WTC11 (cell line): ENCODE measurements around the gene FGF14.

ENCODE experiments used
- ESRRA ChIP-seq: sonication (generic); formaldehyde crosslinking; IDR thresholded peaks from 2 replicates; pipeline ENCODE4 v1.8.1; 2022; ENCODE audit warnings: mild to moderate bottlenecking, missing genetic modification reagents, borderline replicate concordance
- GABPB1 ChIP-seq: sonication (generic); formaldehyde crosslinking; IDR thresholded peaks from 2 replicates; pipeline ENCODE4 v1.8.1; 2023; ENCODE audit warnings: mild to moderate bottlenecking, missing genetic modification reagents
- HMGA2 ChIP-seq: fragments of 250-450 bp; sonication (Bioruptor Pico); IDR thresholded peaks from 2 replicates; pipeline ENCODE4 v1.4.0; 2021; ENCODE audit warnings: mild to moderate bottlenecking, moderate library complexity
- JUN ChIP-seq: sonication (generic); formaldehyde crosslinking; IDR thresholded peaks from 2 replicates; pipeline ENCODE4 v1.8.0; 2023; ENCODE audit warnings: mild to moderate bottlenecking, missing genetic modification reagents
- MYBL2 ChIP-seq: sonication (generic); formaldehyde crosslinking; IDR thresholded peaks from 2 replicates; pipeline ENCODE4 v1.8.1; 2023; ENCODE audit warnings: mild to moderate bottlenecking, moderate library complexity, missing genetic modification reagents
- NFE2L1 ChIP-seq: sonication (generic); formaldehyde crosslinking; IDR thresholded peaks from 2 replicates; pipeline ENCODE4 v1.8.1; 2023; ENCODE audit warnings: missing genetic modification reagents
- NR2C2 ChIP-seq: sonication (generic); formaldehyde crosslinking; IDR thresholded peaks from 2 replicates; pipeline ENCODE4 v1.8.0; 2022; ENCODE audit warnings: mild to moderate bottlenecking, missing genetic modification reagents
- OVOL2 ChIP-seq: fragments of 250-450 bp; sonication (Bioruptor Pico); IDR thresholded peaks from 2 replicates; pipeline ENCODE4 v1.9.0; 2021; ENCODE audit warnings: mild to moderate bottlenecking, borderline replicate concordance
- TF ChIP-seq, protein P1 (sequence below): fragments of 200-600 bp; IDR thresholded peaks from 2 replicates; pipeline ENCODE4 v1.8.0; 2022; ENCODE audit warnings: antibody characterized with exemption
- TF ChIP-seq, protein P2 (sequence below): sonication (generic); formaldehyde crosslinking; IDR thresholded peaks from 2 replicates; pipeline ENCODE4 v1.8.1; 2022; ENCODE audit warnings: low read depth, mild to moderate bottlenecking, moderate library complexity, missing genetic modification reagents, borderline replicate concordance
- TF ChIP-seq, protein P3 (sequence below): sonication (generic); formaldehyde crosslinking; IDR thresholded peaks from 2 replicates; pipeline ENCODE4 v1.8.1; 2023; ENCODE audit warnings: mild to moderate bottlenecking, missing genetic modification reagents, moderate library complexity
- TF ChIP-seq, protein P4 (sequence below): sonication (generic); formaldehyde crosslinking; IDR thresholded peaks from 2 replicates; pipeline ENCODE4 v1.8.1; 2022; ENCODE audit warnings: low read depth, missing genetic modification reagents, borderline replicate concordance
- TF ChIP-seq, protein P5 (sequence below): fragments of 250-450 bp; sonication (Bioruptor Pico); IDR thresholded peaks from 2 replicates; pipeline ENCODE4 v1.9.0; 2021; ENCODE audit warnings: mild to moderate bottlenecking, borderline replicate concordance
- TF ChIP-seq, protein P6 (sequence below): fragments of 250-450 bp; sonication (Bioruptor Pico); IDR thresholded peaks from 2 replicates; pipeline ENCODE4 v2.1.2; 2022; ENCODE audit warnings: mild to moderate bottlenecking, moderate library complexity

DNA sequence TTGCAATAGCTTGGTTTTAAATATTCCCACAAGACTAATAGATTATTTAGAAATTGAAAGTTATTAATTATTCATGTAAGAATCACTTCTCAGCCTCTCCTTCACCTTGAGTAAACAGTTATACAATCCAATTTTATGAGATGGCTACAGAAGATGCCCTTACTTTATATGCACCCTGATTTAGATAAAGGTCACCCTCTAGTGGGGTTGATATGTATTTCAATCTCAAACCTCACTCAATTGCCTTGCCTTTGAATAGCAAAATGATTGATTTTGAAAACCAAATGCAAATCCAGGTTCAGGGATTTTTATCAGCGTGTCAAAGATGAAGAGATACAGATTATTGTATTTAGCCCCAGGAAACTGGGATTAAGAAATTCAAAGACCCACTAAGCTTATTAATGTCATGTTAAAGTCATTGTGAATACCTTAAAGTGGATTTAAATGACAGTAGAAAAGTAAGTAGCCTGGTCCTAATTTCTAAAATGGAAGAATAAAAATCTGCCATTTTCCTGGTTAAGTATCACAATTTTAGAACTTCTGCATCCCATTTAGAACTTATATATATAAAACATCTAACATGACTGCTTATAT, 644.3 kb downstream of the FGF14 start:
- TF ChIP-seq NFE2L1 (CRISPR knock-in tag), result no peak
- TF ChIP-seq NR2C2 (CRISPR knock-in tag), result no peak
- TF ChIP-seq, protein P1, sequence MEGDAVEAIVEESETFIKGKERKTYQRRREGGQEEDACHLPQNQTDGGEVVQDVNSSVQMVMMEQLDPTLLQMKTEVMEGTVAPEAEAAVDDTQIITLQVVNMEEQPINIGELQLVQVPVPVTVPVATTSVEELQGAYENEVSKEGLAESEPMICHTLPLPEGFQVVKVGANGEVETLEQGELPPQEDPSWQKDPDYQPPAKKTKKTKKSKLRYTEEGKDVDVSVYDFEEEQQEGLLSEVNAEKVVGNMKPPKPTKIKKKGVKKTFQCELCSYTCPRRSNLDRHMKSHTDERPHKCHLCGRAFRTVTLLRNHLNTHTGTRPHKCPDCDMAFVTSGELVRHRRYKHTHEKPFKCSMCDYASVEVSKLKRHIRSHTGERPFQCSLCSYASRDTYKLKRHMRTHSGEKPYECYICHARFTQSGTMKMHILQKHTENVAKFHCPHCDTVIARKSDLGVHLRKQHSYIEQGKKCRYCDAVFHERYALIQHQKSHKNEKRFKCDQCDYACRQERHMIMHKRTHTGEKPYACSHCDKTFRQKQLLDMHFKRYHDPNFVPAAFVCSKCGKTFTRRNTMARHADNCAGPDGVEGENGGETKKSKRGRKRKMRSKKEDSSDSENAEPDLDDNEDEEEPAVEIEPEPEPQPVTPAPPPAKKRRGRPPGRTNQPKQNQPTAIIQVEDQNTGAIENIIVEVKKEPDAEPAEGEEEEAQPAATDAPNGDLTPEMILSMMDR, result peak; percentile 32; the same call in 1 of the 2 replicates
- TF ChIP-seq, protein P2, sequence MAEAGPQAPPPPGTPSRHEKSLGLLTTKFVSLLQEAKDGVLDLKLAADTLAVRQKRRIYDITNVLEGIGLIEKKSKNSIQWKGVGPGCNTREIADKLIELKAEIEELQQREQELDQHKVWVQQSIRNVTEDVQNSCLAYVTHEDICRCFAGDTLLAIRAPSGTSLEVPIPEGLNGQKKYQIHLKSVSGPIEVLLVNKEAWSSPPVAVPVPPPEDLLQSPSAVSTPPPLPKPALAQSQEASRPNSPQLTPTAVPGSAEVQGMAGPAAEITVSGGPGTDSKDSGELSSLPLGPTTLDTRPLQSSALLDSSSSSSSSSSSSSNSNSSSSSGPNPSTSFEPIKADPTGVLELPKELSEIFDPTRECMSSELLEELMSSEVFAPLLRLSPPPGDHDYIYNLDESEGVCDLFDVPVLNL, result no peak
- no peak for TF ChIP-seq HMGA2 (CRISPR knock-in tag)
- TF ChIP-seq JUN, result no peak
- TF ChIP-seq, protein P3, sequence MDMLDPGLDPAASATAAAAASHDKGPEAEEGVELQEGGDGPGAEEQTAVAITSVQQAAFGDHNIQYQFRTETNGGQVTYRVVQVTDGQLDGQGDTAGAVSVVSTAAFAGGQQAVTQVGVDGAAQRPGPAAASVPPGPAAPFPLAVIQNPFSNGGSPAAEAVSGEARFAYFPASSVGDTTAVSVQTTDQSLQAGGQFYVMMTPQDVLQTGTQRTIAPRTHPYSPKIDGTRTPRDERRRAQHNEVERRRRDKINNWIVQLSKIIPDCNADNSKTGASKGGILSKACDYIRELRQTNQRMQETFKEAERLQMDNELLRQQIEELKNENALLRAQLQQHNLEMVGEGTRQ, result no peak
- TF ChIP-seq, protein P4, sequence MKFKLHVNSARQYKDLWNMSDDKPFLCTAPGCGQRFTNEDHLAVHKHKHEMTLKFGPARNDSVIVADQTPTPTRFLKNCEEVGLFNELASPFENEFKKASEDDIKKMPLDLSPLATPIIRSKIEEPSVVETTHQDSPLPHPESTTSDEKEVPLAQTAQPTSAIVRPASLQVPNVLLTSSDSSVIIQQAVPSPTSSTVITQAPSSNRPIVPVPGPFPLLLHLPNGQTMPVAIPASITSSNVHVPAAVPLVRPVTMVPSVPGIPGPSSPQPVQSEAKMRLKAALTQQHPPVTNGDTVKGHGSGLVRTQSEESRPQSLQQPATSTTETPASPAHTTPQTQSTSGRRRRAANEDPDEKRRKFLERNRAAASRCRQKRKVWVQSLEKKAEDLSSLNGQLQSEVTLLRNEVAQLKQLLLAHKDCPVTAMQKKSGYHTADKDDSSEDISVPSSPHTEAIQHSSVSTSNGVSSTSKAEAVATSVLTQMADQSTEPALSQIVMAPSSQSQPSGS, result no peak
- TF ChIP-seq ESRRA (CRISPR knock-in tag), result no peak
- TF ChIP-seq GABPB1 (CRISPR knock-in tag), result no peak
- TF ChIP-seq, protein P5, sequence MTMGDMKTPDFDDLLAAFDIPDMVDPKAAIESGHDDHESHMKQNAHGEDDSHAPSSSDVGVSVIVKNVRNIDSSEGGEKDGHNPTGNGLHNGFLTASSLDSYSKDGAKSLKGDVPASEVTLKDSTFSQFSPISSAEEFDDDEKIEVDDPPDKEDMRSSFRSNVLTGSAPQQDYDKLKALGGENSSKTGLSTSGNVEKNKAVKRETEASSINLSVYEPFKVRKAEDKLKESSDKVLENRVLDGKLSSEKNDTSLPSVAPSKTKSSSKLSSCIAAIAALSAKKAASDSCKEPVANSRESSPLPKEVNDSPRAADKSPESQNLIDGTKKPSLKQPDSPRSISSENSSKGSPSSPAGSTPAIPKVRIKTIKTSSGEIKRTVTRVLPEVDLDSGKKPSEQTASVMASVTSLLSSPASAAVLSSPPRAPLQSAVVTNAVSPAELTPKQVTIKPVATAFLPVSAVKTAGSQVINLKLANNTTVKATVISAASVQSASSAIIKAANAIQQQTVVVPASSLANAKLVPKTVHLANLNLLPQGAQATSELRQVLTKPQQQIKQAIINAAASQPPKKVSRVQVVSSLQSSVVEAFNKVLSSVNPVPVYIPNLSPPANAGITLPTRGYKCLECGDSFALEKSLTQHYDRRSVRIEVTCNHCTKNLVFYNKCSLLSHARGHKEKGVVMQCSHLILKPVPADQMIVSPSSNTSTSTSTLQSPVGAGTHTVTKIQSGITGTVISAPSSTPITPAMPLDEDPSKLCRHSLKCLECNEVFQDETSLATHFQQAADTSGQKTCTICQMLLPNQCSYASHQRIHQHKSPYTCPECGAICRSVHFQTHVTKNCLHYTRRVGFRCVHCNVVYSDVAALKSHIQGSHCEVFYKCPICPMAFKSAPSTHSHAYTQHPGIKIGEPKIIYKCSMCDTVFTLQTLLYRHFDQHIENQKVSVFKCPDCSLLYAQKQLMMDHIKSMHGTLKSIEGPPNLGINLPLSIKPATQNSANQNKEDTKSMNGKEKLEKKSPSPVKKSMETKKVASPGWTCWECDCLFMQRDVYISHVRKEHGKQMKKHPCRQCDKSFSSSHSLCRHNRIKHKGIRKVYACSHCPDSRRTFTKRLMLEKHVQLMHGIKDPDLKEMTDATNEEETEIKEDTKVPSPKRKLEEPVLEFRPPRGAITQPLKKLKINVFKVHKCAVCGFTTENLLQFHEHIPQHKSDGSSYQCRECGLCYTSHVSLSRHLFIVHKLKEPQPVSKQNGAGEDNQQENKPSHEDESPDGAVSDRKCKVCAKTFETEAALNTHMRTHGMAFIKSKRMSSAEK, result no peak
- no peak for TF ChIP-seq OVOL2 (CRISPR knock-in tag)
- no peak for TF ChIP-seq MYBL2 (CRISPR knock-in tag)
- TF ChIP-seq, protein P6, sequence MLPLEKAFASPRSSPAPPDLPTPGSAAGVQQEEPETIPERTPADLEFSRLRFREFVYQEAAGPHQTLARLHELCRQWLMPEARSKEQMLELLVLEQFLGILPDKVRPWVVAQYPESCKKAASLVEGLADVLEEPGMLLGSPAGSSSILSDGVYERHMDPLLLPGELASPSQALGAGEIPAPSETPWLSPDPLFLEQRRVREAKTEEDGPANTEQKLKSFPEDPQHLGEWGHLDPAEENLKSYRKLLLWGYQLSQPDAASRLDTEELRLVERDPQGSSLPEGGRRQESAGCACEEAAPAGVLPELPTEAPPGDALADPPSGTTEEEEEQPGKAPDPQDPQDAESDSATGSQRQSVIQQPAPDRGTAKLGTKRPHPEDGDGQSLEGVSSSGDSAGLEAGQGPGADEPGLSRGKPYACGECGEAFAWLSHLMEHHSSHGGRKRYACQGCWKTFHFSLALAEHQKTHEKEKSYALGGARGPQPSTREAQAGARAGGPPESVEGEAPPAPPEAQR (CRISPR knock-in tag), result no peak
